ENCODE measurements around the gene NOG.

Gene NOG

DNA sequence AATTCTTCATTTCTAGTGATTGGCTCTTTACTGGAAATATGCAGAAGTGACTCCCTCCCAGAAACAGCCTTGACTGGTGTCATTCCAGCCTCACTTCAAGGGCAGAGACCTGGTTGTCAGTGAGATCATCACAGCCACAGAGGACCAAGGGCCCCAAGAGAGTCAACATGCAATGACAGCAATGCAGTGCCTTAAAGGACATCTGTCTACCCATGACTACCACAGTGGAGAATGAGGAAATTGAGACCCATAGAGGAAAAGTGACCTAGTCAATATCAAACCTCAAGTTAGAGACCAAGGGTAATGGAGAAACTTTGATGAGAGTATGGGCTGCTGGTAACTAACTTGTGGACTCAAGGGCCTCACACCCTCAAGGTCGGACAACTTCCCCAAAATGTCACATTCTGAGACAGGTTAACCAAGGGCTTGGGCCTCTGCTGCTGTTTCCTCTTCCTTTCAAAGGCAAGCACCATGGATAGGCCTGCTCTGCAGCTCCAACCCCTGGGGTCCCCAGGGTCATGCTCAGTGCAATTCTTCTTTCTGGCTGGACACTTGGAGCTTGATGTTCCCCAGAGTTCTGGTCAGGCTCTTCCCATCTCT, 11.3 kb downstream of the NOG start:
- Mint-ChIP-seq H3K4me1 (ENCODE audit: low read depth) (peaks cover 45% of the 10 kb centered on the region), H3K27me3 (no peaks in the 10 kb centered on the region), H3K27ac (no peak overlapping the region)

DNA sequence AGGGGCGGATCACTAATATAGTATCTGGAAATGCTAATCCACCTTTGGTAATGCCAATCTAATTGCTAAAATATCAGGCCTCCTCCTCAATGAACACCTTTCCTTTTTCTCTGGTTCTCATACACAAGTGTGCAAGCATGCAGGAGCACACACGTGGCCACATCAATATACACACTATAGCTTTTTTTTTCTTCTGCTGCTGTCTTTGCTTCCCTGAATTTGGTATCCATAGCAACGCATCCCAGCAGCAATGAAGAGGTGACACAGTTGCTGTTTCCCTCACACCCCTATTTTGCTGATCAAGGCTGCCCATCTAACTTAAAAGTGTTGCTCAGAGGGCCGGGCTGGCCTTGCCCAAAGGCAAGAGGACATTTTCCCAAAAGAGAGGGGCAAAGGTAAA, 15.4 kb downstream of the NOG start:
- H3K27ac Mint-ChIP-seq: no peak overlapping the region
- no peak overlapping the region for H3K4me3 Mint-ChIP-seq
- peaks cover 9% of the 10 kb centered on the region for H3K4me1 Mint-ChIP-seq (ENCODE audit: low read depth)
- no peaks in the 10 kb centered on the region for H3K9me3 Mint-ChIP-seq
- H3K27me3 Mint-ChIP-seq: no peaks in the 10 kb centered on the region
- H3K36me3 Mint-ChIP-seq (ENCODE audit: low read depth): no peaks in the 10 kb centered on the region

More for the DNA sequence above, 11.3 kb downstream of the NOG start:
- no peak overlapping the region for H3K4me3 Mint-ChIP-seq
- H3K36me3 Mint-ChIP-seq (ENCODE audit: low read depth): no peaks in the 10 kb centered on the region
- H3K9me3 Mint-ChIP-seq: no peaks in the 10 kb centered on the region

DNA sequence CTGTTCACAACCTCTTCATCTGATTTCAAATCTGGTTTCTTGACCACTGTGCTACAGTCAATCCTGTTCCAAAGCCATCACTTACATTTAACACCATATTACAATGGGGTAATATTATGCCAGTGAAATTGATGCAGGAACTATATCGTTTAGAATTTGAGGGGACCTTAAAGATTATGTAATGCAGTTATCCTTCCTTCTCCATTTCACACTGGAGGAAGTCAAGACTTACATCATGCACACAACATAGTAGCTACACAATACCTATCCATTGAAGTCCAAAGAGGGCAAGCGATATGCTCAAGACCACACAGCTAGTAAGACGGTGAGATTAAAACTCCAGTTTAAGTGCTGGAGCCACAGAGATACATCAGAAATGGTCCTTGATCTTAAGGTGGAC, 16.8 kb downstream of the NOG start:
- Mint-ChIP-seq H3K4me1 (ENCODE audit: low read depth) (no peaks in the 10 kb centered on the region), H3K27me3 (no peaks in the 10 kb centered on the region), H3K9me3 (no peaks in the 10 kb centered on the region), H3K36me3 (ENCODE audit: low read depth) (no peaks in the 10 kb centered on the region), H3K27ac (no peak overlapping the region), H3K4me3 (no peak overlapping the region)

DNA sequence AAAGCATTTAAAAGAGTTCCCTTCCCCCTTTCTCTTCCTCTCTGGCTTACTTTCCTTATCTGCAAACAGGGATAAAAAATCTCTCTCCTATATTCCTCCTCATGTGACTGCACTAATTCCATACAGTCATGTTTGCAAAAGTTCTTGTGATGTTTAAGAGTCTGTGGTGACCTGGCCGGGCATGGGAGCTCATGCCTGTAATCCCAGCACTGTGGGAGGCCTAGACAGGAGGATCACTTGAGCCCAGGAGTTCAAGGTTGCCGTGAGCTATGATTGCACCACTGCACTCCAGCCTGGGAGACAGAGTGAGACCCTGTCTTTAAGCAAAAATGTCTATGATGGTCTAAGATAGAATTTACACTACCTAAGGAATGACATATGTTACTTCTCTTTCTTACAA, 19.6 kb downstream of the NOG start:
- Mint-ChIP-seq H3K36me3 (ENCODE audit: low read depth) (no peaks in the 10 kb centered on the region), H3K27me3 (no peaks in the 10 kb centered on the region), H3K4me3 (no peak overlapping the region), H3K9me3 (no peaks in the 10 kb centered on the region), H3K4me1 (ENCODE audit: low read depth) (no peaks in the 10 kb centered on the region), H3K27ac (no peak overlapping the region)

DNA sequence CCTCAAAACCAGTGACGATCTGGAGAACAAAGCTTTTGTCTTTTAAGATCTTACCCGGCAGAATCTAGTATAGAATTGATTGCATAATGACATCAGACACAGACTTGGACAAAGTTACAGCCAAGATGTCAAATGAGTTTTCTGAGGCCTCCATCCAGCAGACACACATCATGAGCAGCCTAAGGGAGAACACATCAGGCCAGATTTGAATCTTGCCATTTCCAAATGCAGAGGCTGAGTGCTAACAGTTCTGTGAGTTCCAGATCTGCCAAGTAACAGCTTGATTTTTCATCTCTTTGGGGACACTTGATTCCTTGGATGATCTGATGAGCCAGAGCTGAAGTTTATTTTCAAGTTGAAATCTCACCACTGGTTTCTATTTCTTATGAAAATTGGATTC, 21.0 kb downstream of the NOG start:
- no peaks in the 10 kb centered on the region for H3K9me3 Mint-ChIP-seq
- H3K27me3 Mint-ChIP-seq: no peaks in the 10 kb centered on the region
- H3K27ac Mint-ChIP-seq: no peak overlapping the region
- no peak overlapping the region for H3K4me3 Mint-ChIP-seq
- no peaks in the 10 kb centered on the region for H3K4me1 Mint-ChIP-seq (ENCODE audit: low read depth)
- H3K36me3 Mint-ChIP-seq (ENCODE audit: low read depth): no peaks in the 10 kb centered on the region

DNA sequence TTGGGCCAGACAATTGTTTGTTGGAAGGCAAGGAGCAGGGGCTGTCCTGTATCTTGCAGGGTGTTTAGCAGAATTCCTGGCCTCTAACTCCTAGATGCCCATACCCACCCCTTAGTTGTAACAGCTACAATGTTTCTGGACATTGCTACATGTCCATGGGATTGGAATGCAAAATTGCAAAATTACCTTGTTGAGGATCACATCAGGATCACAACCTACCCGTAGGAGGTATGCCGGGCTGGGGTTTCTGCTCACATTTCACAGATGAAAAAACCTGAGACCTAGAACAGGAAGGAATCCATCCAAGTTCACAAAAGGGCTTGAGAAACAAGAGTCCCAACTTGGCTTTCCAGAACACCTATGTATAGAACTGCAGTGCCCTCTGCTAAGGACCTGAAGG, 22.7 kb downstream of the NOG start:
- H3K36me3 Mint-ChIP-seq (ENCODE audit: low read depth): no peaks in the 10 kb centered on the region
- no peak overlapping the region for H3K27ac Mint-ChIP-seq
- no peaks in the 10 kb centered on the region for H3K4me1 Mint-ChIP-seq (ENCODE audit: low read depth)
- no peaks in the 10 kb centered on the region for H3K27me3 Mint-ChIP-seq
- H3K9me3 Mint-ChIP-seq: no peaks in the 10 kb centered on the region
- H3K4me3 Mint-ChIP-seq: no peak overlapping the region

DNA sequence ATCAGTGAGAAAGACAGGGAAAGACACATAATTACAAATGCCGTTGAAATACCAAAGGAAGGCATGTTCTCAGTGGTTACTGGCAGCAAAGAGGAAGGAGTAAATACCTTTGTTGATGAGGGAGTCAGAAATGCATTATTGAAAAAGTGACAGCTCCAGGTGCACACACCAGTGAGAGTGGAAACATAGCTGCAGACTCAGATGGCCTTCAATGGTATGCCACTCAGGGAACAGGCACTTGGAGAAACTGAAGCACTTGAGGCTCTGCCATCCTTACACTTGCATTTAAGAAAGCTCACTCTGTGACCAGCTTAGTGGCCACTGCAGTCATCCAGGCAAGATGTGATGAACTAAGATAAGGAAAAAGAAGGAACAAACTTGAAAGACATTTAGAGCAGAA, 29.9 kb downstream of the NOG start:
- Mint-ChIP-seq H3K4me3 (no peak overlapping the region), H3K36me3 (ENCODE audit: low read depth) (no peaks in the 10 kb centered on the region), H3K4me1 (ENCODE audit: low read depth) (no peaks in the 10 kb centered on the region), H3K27ac (no peak overlapping the region), H3K9me3 (no peaks in the 10 kb centered on the region), H3K27me3 (no peaks in the 10 kb centered on the region)

DNA sequence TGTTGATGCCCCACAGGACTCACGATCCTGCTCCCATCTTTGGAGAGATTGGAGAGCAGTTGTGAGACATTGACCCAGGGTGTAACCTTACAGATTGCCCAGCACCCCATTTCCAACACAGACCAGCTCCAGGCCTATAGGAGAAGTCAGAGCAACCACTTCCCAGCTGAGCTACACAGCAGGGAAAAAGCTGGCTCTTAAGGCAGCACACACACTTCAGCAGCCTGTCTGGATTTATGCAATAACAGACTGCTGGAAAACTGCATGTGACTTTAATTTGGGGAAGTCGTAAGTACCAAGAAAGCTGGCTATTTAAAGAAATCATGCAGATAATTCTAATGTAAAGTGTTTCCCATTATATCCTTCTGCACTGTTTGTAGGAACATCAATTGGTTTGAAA, 30.8 kb downstream of the NOG start:
- H3K36me3 Mint-ChIP-seq (ENCODE audit: low read depth): no peaks in the 10 kb centered on the region
- H3K4me3 Mint-ChIP-seq: no peak overlapping the region
- no peaks in the 10 kb centered on the region for H3K27me3 Mint-ChIP-seq
- H3K9me3 Mint-ChIP-seq: no peaks in the 10 kb centered on the region
- H3K4me1 Mint-ChIP-seq (ENCODE audit: low read depth): no peaks in the 10 kb centered on the region
- no peak overlapping the region for H3K27ac Mint-ChIP-seq

DNA sequence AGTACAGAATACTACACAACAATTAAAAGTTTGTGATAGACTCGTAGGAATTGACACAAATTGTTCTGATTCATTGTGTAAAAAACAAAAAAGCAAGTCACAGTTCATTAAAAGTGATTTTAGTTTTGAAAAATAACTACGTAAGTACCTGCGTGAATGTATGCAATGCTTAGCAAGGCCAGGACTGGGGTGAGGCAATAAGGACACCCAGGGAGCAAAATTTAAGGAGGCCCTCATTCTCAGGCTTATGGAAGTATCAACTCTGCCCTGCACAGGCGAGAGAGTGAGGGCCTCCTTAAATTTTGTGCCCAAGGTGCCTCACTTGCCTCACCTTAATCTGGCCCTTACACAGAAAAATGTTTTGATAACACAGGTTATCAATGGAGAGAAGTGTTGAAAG, 31.4 kb downstream of the NOG start:
- no peaks in the 10 kb centered on the region for H3K9me3 Mint-ChIP-seq
- no peak overlapping the region for H3K27ac Mint-ChIP-seq
- H3K4me3 Mint-ChIP-seq: no peak overlapping the region
- no peaks in the 10 kb centered on the region for H3K36me3 Mint-ChIP-seq (ENCODE audit: low read depth)
- H3K4me1 Mint-ChIP-seq (ENCODE audit: low read depth): no peaks in the 10 kb centered on the region
- H3K27me3 Mint-ChIP-seq: no peaks in the 10 kb centered on the region

DNA sequence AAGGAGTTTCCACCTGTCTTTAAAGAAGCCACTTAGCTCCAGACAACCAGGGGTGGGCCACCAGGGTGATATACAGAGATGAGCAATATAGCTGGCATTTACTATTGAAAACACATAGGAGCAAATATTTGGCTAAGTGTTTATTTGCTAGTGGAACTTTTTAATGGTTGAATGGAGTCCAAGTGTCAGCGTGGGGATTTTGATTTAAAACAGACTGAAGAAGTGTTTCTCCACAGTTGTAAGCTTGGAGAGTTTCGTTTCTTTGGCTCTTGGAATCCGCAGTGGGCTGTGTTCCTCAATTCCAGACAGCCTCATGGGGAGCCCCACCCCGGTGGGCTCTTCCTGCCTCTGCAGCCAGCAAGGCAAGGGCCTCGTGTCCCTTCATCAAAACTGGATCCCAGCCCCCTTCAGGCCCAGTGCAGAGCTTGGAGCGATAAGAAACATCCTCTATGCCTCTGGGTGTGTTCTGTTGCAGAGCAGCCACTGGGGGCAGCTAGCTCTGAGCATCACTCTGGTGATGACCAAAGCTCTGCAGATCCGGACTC, 36.1 kb downstream of the NOG start:
- Mint-ChIP-seq H3K36me3 (ENCODE audit: low read depth) (no peaks in the 10 kb centered on the region), H3K4me3 (no peak overlapping the region), H3K9me3 (no peaks in the 10 kb centered on the region), H3K4me1 (ENCODE audit: low read depth) (no peaks in the 10 kb centered on the region), H3K27me3 (no peaks in the 10 kb centered on the region), H3K27ac (no peak overlapping the region)

DNA sequence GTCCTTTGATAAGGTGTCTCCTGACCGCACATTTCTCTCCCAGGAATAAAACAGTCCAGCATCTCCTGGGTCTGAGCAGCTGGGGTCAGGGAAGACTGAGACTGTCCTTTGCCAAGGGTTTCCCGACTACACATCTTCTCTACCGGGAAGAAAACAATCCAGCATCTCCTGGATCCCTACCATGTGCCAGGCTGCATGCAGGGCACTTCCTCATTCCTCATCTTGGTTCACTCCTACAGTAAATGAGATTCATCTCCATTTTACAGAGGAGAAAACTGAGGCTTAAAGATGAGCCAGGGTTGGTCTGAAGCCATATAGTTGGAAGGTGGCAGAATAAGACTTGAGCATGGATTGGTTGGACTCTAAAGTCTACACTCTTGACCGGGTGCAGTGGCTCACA, 36.7 kb downstream of the NOG start:
- Mint-ChIP-seq H3K4me3 (no peak overlapping the region), H3K4me1 (ENCODE audit: low read depth) (no peaks in the 10 kb centered on the region), H3K27me3 (no peaks in the 10 kb centered on the region), H3K36me3 (ENCODE audit: low read depth) (no peaks in the 10 kb centered on the region), H3K27ac (no peak overlapping the region), H3K9me3 (no peaks in the 10 kb centered on the region)

DNA sequence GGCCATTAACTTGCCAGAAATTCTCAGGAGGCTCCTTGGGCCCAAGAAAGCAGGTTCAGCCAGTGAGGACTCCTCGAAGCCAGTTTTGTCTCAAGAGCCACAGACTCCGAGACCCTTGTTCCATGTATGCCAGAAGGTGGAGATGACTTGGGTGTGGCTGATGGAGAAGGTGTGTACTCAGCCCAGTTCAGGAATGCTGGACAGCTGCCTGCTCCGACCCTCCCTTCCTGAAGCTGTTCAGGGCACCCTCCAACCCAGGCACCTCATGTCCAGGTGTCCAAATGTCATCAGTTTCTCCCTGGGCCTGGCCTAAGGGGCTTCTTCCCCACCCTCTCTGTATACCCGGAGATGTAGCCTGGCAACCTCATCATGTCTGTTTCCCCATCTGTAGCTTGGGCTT, 40.2 kb downstream of the NOG start:
- H3K27me3 Mint-ChIP-seq: peaks cover 3% of the 10 kb centered on the region
- no peaks in the 10 kb centered on the region for H3K9me3 Mint-ChIP-seq

DNA sequence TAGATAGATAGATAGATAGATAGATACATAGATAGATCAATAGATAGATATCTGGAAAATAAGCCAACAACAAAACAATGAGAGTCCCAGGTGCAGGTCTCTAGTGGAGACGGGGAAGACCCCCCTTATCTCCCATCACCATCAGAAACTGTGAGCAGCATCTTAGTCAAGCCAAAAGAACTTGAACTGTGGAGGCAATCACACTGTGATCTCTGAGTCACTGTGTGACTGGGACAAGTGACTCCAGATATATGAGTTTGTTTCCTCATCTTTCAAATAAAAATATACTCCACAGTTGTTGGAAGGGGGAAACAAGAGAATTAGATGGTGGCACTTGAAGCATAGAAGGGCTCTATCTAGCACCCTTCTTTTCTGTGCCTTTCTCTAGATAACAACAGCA, 42.1 kb downstream of the NOG start:
- no peak overlapping the region for H3K4me3 Mint-ChIP-seq
- no peak overlapping the region for H3K27ac Mint-ChIP-seq
- H3K9me3 Mint-ChIP-seq: no peaks in the 10 kb centered on the region
- H3K4me1 Mint-ChIP-seq (ENCODE audit: low read depth): peaks cover 2% of the 10 kb centered on the region
- peaks cover 3% of the 10 kb centered on the region for H3K27me3 Mint-ChIP-seq
- no peaks in the 10 kb centered on the region for H3K36me3 Mint-ChIP-seq (ENCODE audit: low read depth)

More for the DNA sequence above, 40.2 kb downstream of the NOG start:
- no peak overlapping the region for H3K27ac Mint-ChIP-seq
- no peaks in the 10 kb centered on the region for H3K36me3 Mint-ChIP-seq (ENCODE audit: low read depth)
- H3K4me3 Mint-ChIP-seq: no peak overlapping the region
- H3K4me1 Mint-ChIP-seq (ENCODE audit: low read depth): peaks cover 2% of the 10 kb centered on the region

DNA sequence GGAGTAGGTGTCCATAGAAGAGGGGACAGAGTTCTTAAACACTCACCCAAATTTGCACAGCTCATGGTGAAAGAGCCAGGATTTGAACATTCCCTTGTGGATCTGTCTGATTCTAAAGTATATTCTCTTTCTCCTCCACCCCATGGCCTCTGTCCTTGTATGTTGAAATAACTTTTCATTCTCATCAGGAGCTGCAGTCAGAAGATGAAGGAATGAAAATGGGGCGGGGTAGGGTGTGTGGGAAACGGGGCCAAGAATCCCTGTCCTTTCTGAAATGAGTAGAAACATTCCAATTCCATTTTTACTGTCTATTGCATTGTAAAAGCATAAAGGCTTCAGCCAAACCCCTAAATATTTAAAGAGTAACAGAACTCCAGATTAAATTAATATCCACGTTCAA, 42.8 kb downstream of the NOG start:
- H3K9me3 Mint-ChIP-seq: no peaks in the 10 kb centered on the region
- H3K36me3 Mint-ChIP-seq (ENCODE audit: low read depth): no peaks in the 10 kb centered on the region
- peaks cover 3% of the 10 kb centered on the region for H3K27me3 Mint-ChIP-seq
- H3K27ac Mint-ChIP-seq: no peak overlapping the region
- H3K4me1 Mint-ChIP-seq (ENCODE audit: low read depth): peaks cover 2% of the 10 kb centered on the region
- H3K4me3 Mint-ChIP-seq: no peak overlapping the region

DNA sequence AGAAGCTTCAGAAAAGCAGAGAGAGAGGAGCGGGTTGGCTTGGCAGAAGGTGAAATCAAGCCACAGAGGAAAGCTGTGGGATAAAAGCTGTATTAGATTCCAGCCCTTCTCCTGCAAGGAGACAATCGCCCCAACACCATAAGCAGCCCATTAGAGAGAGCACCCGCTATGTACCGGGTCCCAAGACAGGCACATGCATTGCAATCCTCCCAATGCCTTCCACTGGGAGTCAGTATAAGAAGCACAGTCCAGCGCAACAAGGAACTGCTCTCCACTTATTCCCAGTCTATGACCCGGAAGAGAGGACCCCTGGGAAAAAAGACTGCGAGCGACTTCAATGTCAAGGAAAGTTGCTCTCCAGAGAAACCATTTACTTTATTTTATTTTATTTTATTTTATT, 43.8 kb downstream of the NOG start:
- no peak overlapping the region for H3K27ac Mint-ChIP-seq
- no peaks in the 10 kb centered on the region for H3K9me3 Mint-ChIP-seq
- peaks cover 3% of the 10 kb centered on the region for H3K27me3 Mint-ChIP-seq
- H3K4me1 Mint-ChIP-seq (ENCODE audit: low read depth): peaks cover 2% of the 10 kb centered on the region
- no peak overlapping the region for H3K4me3 Mint-ChIP-seq
- H3K36me3 Mint-ChIP-seq (ENCODE audit: low read depth): no peaks in the 10 kb centered on the region

DNA sequence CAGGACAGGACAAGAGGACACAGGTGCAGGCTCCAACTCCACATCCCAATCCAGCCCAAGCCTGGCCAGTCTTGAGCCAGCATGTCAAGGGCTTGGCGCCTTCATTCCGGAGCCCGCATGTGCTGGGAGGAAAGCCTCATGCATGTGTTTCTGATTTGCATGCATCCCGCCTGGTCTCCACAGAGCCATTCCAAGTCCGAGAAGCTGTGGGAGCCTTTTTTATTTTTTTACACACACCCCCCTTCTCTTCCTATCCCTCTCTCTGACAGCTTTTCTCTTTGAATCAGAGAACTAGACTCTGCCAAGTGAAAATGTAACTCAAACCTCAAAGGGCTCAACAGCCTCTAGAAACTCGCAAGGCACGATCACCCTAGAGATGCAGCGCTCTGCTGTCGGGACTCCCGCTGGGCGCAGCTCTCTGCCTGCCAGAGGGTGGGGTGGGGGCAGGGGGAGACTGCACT, 45.1 kb downstream of the NOG start:
- H3K9me3 Mint-ChIP-seq: no peaks in the 10 kb centered on the region
- H3K27ac Mint-ChIP-seq: no peak overlapping the region
- peaks cover 2% of the 10 kb centered on the region for H3K4me1 Mint-ChIP-seq (ENCODE audit: low read depth)
- H3K4me3 Mint-ChIP-seq: no peak overlapping the region
- no peaks in the 10 kb centered on the region for H3K36me3 Mint-ChIP-seq (ENCODE audit: low read depth)
- peaks cover 3% of the 10 kb centered on the region for H3K27me3 Mint-ChIP-seq

Data from stimulated activated naive CD8-positive, alpha-beta T cell treated with anti-CD3 and anti-CD28 coated beads, Interleukin-15, Interleukin-2, amounts not matched to agents 100 ng/mL and 50 ng/mL, for 24 hours (primary cell).